Measurements from ENCODE around the gene FARS2.

Gene FARS2

DNA sequence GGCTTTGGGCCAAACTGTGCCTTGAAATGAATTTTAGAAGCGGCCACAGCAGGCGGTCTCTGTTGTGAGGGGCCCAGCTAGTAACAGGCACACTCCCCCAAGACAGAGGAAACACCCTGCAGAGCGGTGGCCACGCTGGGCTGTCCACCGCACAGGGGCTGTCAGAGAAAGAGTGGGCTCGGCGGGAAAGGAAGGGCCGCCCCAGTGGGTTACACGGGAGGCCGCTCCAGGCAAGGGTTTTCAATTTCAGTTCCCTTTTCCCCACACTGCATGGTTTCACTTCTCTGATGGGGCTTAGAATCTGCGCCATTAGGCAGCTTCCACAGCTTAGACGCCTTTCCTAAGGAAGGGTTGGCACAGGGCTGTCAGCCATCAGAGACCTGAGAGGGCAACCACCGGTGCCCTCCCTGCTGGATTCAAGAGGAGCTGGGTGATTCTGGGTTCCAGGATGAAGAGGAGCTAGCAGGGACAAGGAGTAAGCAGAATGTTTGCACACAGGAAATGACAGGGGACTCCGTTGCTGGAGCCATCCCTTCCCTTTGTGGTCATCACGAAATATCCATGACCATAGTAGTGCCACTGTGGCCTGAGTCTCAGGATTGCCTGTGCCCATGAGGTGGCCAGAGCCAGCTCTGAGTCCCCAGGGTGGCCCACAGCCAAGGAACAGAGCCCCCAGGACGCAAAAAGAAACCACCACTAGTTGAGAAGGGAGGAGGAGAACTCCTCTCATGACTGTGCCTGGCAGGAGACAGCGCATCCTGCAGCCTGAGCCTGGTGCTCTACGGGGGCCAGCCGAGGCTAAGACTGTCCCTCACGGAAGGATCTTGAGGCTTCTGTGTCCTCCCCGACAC is 462.8 kb downstream of the FARS2 start (continued):
- TF ChIP-seq, protein P1, sequence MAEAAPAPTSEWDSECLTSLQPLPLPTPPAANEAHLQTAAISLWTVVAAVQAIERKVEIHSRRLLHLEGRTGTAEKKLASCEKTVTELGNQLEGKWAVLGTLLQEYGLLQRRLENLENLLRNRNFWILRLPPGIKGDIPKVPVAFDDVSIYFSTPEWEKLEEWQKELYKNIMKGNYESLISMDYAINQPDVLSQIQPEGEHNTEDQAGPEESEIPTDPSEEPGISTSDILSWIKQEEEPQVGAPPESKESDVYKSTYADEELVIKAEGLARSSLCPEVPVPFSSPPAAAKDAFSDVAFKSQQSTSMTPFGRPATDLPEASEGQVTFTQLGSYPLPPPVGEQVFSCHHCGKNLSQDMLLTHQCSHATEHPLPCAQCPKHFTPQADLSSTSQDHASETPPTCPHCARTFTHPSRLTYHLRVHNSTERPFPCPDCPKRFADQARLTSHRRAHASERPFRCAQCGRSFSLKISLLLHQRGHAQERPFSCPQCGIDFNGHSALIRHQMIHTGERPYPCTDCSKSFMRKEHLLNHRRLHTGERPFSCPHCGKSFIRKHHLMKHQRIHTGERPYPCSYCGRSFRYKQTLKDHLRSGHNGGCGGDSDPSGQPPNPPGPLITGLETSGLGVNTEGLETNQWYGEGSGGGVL (tag by site-specific recombination; IDR thresholded peaks at IDR 0.05), result no peak
- TF ChIP-seq, protein P2, sequence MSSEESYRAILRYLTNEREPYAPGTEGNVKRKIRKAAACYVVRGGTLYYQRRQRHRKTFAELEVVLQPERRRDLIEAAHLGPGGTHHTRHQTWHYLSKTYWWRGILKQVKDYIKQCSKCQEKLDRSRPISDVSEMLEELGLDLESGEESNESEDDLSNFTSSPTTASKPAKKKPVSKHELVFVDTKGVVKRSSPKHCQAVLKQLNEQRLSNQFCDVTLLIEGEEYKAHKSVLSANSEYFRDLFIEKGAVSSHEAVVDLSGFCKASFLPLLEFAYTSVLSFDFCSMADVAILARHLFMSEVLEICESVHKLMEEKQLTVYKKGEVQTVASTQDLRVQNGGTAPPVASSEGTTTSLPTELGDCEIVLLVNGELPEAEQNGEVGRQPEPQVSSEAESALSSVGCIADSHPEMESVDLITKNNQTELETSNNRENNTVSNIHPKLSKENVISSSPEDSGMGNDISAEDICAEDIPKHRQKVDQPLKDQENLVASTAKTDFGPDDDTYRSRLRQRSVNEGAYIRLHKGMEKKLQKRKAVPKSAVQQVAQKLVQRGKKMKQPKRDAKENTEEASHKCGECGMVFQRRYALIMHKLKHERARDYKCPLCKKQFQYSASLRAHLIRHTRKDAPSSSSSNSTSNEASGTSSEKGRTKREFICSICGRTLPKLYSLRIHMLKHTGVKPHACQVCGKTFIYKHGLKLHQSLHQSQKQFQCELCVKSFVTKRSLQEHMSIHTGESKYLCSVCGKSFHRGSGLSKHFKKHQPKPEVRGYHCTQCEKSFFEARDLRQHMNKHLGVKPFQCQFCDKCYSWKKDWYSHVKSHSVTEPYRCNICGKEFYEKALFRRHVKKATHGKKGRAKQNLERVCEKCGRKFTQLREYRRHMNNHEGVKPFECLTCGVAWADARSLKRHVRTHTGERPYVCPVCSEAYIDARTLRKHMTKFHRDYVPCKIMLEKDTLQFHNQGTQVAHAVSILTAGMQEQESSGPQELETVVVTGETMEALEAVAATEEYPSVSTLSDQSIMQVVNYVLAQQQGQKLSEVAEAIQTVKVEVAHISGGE (tag by site-specific recombination; conservative IDR thresholded peaks at IDR 0.05; ENCODE audit: low read depth), result no peak
- TF ChIP-seq ZNF121 (tag by site-specific recombination; IDR thresholded peaks at IDR 0.05), result no peak
- TF ChIP-seq, protein P3, sequence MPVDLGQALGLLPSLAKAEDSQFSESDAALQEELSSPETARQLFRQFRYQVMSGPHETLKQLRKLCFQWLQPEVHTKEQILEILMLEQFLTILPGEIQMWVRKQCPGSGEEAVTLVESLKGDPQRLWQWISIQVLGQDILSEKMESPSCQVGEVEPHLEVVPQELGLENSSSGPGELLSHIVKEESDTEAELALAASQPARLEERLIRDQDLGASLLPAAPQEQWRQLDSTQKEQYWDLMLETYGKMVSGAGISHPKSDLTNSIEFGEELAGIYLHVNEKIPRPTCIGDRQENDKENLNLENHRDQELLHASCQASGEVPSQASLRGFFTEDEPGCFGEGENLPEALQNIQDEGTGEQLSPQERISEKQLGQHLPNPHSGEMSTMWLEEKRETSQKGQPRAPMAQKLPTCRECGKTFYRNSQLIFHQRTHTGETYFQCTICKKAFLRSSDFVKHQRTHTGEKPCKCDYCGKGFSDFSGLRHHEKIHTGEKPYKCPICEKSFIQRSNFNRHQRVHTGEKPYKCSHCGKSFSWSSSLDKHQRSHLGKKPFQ (tag by site-specific recombination; IDR thresholded peaks at IDR 0.05), result no peak
- TF ChIP-seq ZNF426 (tag by site-specific recombination; IDR thresholded peaks at IDR 0.05), result no peak
- TF ChIP-seq ZNF292 (tag by site-specific recombination; IDR thresholded peaks at IDR 0.05; ENCODE audit: borderline replicate concordance, low read depth), result no peak
- TF ChIP-seq ZIC2 (tag by site-specific recombination; IDR thresholded peaks at IDR 0.05), result no peak
- no peak for TF ChIP-seq ZNF596 (tag by site-specific recombination; IDR thresholded peaks at IDR 0.05)
- TF ChIP-seq SETDB1 (IDR thresholded peaks at IDR 0.05; ENCODE audit: insufficient read length, low read length), result no peak

DNA sequence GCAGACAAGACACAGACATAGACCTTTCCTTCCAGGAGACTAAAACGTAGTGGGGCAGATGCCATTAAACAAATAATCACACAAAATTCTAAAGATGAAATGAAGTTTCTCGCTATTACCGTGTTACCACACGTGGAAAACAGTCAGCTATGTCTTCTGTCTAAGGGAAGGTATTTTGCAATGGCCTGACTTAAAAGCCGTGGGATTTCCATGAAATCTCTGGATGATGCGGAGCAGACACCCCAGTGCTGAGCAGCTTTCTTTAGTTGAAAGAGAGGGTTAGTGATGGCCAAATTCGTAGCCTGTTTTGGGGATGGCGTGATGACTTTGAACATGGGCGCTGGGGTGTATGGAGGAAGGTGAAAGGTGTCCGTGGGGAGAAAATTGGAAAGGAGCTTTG is 463.6 kb downstream of the FARS2 start:
- H3K9me3 ChIP-seq (ENCODE audit: control insufficient read depth, insufficient read depth, low read depth, low read length), result no peaks in the 10 kb centered on the region
- H3K4me1 ChIP-seq (ENCODE audit: control insufficient read depth, insufficient read depth, low read length), result no peaks in the 10 kb centered on the region
- POLR2A ChIA-PET, result no interaction called here
- no peak overlapping the region for H3K27ac ChIP-seq (ENCODE audit: extremely low read depth, low read depth, low read length)
- CTCF ChIA-PET, result no interaction called here
- TF ChIP-seq ZNF747 (tag by site-specific recombination; IDR thresholded peaks at IDR 0.05), result no peak
- TF ChIP-seq ZNF426 (tag by site-specific recombination; IDR thresholded peaks at IDR 0.05), result no peak
- TF ChIP-seq ZNF157 (tag by site-specific recombination; IDR thresholded peaks at IDR 0.05), result no peak
- TF ChIP-seq ZNF335 (tag by site-specific recombination; conservative IDR thresholded peaks at IDR 0.05), result no peak
- TF ChIP-seq ZNF121 (tag by site-specific recombination; IDR thresholded peaks at IDR 0.05), result no peak
- no peak for TF ChIP-seq ZNF140 (tag by site-specific recombination; IDR thresholded peaks at IDR 0.05)
- TF ChIP-seq ZEB2 (tag by site-specific recombination; IDR thresholded peaks at IDR 0.05), result no peak
- no peak overlapping the region for H3K4me3 ChIP-seq (ENCODE audit: low read depth, low read length)
- H3K36me3 ChIP-seq (ENCODE audit: control insufficient read depth in 2 of 2, insufficient read depth in 1 of 2, low read length in 2 of 2), result no peaks in the 10 kb centered on the region

DNA sequence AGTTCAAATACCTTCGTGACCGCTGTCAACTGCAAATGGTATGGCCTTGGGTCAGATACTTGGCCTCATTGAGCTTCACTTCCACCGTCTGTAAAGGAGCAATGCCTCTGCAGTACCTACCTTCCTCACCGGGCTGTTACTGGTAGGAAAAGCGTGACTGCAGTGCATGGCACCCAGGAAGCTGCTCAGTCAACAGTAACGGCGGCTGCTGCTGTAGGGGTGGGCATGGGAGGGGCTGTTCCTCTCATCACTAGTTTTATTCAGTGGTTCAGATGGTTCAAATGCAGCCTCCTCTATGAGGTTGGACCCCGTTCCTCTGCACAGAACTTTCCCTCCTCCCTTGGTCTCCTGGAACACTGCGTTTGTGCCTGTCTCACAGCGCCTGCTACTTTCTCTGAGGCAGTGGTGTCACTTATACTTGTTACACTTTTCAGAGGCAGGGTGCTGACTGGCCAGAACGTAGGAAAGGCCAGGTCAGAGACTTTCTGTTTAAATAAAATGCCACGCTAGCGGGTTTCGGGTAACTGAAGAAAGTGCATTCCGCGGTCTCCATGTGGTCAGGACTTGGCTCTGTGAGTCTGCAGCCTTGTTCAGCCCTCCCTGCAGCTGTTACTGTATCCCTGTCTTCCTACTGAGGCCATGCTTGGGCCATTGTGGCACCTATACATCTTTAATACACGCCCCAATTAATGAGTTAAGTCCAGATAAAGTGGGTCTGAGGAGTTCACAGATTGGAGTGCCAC is 465.8 kb downstream of the FARS2 start:
- H3K9me3 ChIP-seq (ENCODE audit: control insufficient read depth, insufficient read depth, low read depth, low read length), result no peaks in the 10 kb centered on the region
- POLR2A ChIA-PET, result interaction anchor here (0.6 kb wide), 1 partner anchor 65 kb away, joined by 4 read pairs; no protein-coding TSS in a partner anchor
- CTCF ChIA-PET, result no interaction called here
- H3K36me3 ChIP-seq (ENCODE audit: control insufficient read depth in 2 of 2, insufficient read depth in 1 of 2, low read length in 2 of 2), result no peaks in the 10 kb centered on the region
- no peak overlapping the region for H3K27ac ChIP-seq (ENCODE audit: extremely low read depth, low read depth, low read length)
- H3K4me1 ChIP-seq (ENCODE audit: control insufficient read depth, insufficient read depth, low read length), result no peaks in the 10 kb centered on the region
- no peak overlapping the region for H3K4me3 ChIP-seq (ENCODE audit: low read depth, low read length)
- no peak for TF ChIP-seq ZNF558 (tag by site-specific recombination; IDR thresholded peaks at IDR 0.05)
- no peak for TF ChIP-seq ZIC2 (tag by site-specific recombination; IDR thresholded peaks at IDR 0.05)
- no peak for TF ChIP-seq ZFP69B (tag by site-specific recombination; IDR thresholded peaks at IDR 0.05)
- TF ChIP-seq KLF8 (tag by site-specific recombination; IDR thresholded peaks at IDR 0.05), result no peak
- no peak for TF ChIP-seq ZNF211 (tag by site-specific recombination; IDR thresholded peaks at IDR 0.05; ENCODE audit: low read depth)
- no peak for TF ChIP-seq ZNF549 (tag by site-specific recombination; IDR thresholded peaks at IDR 0.05)
- TF ChIP-seq ZNF19 (tag by site-specific recombination; IDR thresholded peaks at IDR 0.05; ENCODE audit: low read depth), result no peak
- TF ChIP-seq ZSCAN23 (tag by site-specific recombination; IDR thresholded peaks at IDR 0.05), result no peak
- no peak for TF ChIP-seq ZNF610 (tag by site-specific recombination; IDR thresholded peaks at IDR 0.05; ENCODE audit: borderline replicate concordance)
- TF ChIP-seq ZNF2 (tag by site-specific recombination; IDR thresholded peaks at IDR 0.05), result no peak
- TF ChIP-seq ZEB2 (tag by site-specific recombination; IDR thresholded peaks at IDR 0.05), result no peak
- TF ChIP-seq, protein P4, sequence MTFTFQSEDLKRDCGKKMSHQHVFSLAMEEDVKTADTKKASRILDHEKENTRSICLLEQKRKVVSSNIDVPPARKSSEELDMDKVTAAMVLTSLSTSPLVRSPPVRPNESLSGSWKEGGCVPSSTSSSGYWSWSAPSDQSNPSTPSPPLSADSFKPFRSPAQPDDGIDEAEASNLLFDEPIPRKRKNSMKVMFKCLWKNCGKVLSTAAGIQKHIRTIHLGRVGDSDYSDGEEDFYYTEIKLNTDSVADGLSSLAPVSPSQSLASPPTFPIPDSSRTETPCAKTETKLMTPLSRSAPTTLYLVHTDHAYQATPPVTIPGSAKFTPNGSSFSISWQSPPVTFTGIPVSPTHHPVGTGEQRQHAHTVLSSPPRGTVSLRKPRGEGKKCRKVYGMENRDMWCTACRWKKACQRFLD (tag by site-specific recombination; IDR thresholded peaks at IDR 0.05), result no peak
